ENCODE results near the gene RASL10A.

The RASL10A gene

DNA sequence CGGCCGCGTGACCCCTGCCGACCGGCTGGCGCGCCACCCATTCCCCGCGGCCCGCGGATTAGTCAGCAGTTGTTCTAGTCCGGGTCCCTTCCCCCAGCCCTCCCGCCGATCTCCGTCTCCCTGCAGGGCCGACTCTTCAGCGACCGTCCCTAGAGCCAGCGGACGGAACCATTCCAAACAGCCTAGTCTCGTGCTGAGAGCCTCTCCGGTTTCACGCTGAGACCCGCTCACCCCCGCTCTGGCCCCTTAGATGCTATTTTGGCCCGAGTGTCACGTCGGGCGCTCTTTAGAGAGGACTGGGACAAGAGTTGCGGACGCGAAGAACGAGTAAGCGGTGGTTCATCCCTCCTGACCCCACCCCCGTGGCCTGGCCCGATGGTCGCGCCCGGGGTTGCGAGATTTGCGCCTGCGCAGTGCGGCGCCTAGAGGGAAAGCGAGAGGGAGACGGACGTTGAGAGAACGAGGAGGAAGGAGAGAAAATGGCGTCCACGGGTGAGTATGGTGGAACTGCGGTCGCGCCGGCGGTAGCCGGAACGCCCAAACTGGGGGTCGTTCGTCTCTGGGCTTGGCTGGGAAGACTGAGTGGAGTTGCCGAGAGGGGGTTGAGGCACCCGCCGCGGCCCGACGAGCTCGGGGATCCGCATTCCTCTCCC lies 47.5 kb downstream of the RASL10A start, which contains the start of the genes EWSR1 and RHBDD3:
TSS of gene EWSR1 (plus strand) at position 411 of the 653 bp plus-strand sequence. CDS start at position 480, 69 bp downstream.
TSS of gene RHBDD3 (minus strand) at position 124 of the 653 bp plus-strand sequence. CDS start 2,355 bp downstream, outside the sequence.
- DNase-seq: peak; percentile 68

DNA sequence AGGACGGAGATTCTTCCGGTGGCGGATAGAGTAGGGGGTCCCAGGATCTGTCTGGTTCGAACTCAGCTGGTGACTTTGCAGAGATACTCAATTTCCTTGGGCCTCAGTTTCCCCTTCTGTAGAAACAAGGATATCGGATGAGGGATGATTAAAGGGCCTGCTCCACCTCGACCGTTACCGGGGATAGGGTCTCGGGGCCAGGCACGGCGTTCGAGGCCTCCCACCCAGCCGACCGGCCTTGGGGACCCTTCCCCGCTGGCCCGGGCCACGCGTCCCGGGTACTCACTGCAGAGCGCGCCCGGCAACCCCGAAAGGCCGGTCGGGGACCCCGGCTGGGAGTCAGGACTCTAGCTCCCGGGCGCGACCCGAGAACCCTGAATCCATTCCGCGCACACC lies 48.0 kb downstream of the RASL10A start:
- DNase-seq: no peak

DNA sequence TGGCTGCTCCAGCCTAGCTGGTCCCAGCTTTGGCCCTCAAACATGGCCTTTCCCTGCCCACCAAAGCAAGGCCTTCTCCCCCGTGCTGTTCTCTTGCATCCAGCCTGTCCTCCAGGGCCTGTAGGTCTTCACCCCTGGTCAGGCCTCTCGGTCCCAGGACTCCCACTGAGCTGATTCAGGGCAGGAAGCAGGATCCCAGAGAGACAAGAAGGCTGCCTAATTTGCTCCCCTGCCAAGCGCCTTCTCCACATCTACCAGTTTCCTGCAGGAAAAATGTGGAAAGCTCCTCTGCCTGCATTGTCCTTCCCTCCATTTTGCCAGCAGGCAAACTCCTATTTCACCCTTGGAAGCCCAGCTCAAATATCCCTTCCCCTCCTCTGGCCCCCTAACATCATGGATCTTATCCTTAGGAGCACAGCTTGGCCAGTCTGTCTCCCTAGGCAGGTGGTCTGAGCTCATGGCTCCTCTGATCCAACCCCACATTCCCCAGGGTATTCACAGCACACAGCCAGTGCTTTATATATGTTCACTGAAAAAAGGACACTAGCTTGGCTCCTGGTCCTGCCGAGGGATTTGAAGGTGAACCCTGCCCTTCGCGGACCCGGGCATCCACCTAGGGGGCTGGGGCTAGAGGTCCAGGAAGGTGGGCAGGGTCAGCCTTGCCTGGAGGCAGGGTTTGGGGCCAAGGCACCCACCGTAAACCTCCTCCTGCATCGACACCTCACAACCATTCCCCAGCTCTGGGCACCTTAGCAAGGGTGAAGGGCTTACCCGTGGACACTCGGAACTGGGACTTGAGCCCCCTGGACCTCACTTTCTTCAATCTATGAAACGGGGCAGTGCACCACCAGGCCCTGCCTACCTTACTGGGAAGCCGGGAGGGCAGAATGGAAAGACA lies 48.7 kb downstream of the RASL10A start:
- no peak for DNase-seq

DNA sequence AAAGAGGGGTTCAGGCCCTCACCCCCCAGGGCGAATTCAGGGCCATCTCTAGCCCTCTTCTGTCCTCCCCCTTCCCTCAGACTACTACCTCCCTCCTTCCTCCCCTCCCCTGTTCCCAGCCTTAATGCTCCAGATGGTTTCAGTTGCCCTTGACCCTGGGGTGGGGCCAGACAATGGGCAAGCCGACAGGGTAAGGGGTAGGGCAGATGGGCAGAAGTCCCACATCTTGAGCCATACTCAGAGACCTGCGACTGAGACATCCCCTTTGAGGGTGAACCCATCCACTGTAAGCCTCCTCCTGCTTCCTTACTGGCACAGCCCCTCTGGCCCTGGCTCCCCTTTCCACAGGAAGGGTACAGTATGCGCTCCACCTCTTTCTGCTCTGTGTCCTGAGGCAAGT lies 49.6 kb downstream of the RASL10A start:
- no peak for DNase-seq

DNA sequence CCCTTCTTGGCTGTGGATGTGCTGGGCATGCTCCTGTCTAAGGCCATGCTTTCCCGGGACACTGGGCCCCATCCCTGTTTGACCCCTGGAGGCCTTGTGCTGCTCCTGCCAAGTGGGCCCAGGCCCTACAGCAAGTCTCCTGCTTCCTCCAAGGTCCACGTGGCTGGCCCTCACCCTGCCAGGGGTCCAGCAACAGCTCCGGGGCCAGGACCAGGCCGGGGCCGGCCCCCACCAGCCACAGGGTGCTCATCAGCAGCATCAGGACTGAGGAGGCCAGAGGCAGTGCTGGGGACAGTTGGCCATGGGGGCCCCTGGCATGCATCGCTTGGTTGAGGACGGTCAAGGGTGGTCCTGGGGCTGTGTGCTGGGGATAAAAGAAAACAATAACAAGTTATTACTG lies 50.2 kb downstream of the RASL10A start:
- no peak for DNase-seq

DNA sequence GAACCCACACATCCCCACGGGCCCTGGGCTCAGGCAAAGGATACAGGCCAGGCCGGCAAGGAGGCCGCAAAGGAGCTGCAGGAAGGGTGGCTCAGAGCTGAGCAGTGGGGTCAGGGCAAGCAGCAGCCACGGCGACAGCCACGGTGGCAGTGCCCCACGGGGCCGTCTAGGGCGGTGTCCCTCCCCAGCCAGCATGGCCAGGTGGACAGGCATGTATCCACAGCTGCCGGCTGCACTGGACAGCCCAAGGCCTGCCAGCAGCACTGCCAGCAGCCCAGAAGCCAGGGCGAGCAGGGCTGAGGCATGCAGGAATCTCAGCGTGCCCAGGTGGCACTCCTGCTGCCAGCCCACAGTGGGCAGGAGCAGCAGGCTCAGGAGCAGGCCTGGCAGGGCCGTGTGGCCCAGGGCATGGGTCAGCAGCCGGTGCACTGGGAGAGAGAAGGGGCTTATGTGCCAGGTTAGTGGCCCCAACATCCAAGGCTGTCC lies 51.7 kb downstream of the RASL10A start:
- DNase-seq: no peak
